Glomerular endothelial cell (primary cell): ENCODE results near the gene BRCC3. TPM values are rescaled to one million over a fixed set of nuclear protein-coding genes. Genes with fewer than 3 reads are reported as not detected.
"Not testable (repeated sequence)": the region's sequence is repeated elsewhere in the genome, so short reads cannot be mapped to it uniquely, and the experiment has no call there.

Experiments used
- DNase-seq: peaks from one replicate; pipeline ENCODE4 v3.0.0-alpha.2; 2011; ENCODE audit warnings: low read depth, low spot score; ENCODE audit errors: extremely low read depth
- total RNA-seq: library from RNA; depleted of rRNA; stranded (reverse); fragments of >200 nt; gene quantifications from 2 replicates; pipeline ENCODE4 v1.2.3, GENCODE V29; 2015

The BRCC3 gene
- total RNA-seq, 1 donor from 2014 or later: 15.8 TPM

DNA sequence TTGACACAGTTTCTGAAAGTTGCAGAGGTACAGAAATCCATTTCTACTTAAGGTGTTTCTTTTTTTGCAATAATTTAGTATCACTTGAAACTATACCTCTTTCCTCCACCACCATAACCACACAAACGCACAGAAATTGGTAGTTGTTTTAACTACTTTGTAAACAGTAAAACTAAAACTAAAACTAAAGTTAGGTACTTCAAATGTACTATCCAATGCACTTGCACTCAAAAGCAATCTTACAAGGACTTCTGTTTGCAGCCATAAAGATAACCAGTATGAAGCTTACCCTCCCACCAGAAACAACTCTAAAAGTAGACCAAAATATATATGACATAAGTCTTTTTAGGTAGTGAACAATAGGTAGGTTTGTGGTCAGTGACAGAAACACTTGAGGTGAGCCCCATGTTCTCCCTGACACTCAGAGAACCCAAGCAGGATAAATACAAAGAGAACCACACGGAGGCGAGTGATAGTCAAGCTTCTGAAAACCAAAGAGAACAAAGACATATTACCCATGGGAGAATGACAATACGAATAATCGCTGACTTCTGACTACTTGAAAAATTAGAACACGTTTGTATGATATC, 72.7 kb downstream of the BRCC3 start:
- DNase-seq: no peak

DNA sequence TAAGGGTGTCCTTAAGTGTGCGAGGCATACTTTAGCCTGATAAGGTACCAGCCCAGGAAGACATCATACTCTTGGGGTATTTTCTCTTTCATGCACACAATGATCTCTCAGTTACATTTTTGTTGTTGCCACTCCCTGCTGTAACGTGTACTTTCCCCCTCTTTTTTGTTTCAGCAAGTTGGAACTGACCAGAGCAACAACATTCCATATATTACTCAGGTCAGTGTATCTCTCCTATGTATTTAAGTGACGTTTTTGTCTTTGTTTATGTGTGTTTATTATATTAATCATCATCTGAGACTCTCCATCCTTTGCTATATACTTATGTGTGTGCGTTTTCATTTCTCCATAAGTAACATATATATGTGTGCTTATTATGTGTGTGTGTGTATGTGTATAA, 73.6 kb downstream of the BRCC3 start:
- no peak for DNase-seq

DNA sequence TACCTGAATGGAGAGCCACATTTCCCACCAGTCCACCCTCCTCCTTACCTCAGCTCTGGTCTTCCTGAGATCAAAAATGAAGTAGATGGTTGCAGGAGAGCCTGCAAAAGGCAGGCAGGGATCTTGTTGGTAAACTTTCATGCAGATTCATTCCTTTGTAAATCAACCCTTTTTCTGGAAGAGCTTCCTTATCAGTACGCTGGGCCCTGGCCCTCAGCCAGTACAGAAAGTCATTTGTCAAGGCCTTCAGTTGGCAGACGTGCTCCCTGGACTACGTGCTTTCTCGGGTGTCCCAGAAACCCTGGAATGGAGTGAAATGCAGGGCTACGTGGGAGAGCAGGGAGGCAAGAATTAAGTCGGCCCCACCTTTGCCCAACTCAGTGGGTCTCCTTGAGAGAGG, 76.3 kb downstream of the BRCC3 start:
- DNase-seq: not testable (repeated sequence)

DNA sequence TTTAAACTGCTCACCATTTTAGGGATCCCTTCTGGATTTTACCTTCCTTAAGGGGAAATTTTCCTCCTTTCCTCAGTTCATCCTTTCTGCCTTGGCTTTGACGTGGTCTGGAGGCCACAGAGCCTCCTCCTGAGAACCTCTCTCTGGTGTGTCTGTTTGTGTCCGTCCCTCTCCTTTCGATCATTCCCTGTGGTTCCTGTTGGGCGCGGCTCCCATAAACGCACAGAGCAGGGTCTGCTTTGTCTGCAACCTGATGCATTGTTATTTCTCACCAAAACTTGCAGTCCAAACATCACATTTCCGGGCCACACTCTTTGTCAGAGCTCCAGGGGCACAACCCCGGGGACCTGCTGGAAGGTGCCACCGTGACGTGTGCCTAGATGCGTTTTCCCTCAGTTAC, 76.9 kb downstream of the BRCC3 start:
- not testable (repeated sequence) for DNase-seq

DNA sequence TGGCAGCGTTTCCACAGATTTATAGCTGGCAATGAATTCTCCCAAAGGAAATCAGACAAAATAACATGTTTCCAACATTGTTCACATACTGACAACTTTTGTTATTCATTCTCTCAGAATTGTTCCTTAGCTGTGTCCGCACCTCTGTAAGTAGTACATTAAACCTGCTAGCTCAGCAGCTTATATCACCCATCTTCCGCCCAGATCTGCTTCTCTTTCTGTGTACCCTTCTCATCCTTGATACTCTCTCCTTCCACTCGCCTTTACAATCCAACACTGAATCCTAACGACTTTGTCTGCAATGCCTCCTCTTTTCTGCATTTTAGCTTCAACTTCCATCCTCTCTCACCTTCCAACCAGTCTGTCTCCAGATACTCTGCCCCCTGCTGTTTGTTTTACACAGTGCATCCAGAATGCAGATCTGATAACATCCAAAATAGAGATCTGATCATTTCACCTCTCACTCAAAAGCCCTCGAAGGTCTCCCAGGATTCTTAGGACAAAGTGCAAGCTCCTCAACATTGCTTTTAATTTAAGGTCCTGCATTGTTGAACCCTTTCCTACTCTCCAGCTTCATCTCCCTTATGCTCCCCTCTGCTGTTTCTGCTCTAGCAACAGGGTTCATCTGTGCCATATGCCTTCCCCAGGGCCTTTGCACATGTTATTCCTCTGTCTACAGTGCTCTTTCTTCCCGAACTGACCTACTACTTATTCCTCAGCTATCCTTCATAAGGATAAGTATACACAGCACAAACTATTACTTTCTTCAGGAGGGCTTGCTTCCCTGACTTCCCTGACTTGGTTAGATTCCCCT, 77.6 kb downstream of the BRCC3 start:
- DNase-seq: peak; percentile 1

DNA sequence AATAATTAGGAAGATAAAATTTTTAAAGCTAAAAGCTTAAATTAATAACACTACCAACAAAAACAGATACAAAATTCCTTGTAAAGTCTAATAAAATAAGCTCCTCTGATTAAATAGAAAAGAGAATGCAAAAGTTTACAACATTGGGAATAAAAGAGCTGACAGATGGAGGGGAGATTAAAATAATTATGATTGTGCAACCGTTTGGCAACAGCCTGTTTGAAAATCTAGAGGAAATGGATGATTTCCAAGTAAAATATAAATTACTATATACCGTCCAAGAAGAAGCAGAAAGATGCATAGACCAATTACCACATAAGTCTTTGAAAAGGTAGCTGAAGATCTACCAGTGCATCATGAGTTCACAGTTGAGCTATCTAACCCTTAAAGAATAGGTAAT, 98.6 kb downstream of the BRCC3 start:
- no peak for DNase-seq

Other genes with a start within 250 kb of the BRCC3 start
- not detected in 2 replicates for gene SMIM9, start 236.8 kb upstream of the BRCC3 start, total RNA-seq
- gene F8A1, start 185.2 kb upstream of the BRCC3 start, total RNA-seq: 8.8 and 21.4 TPM in 2 replicates
- 1.5 and 1.8 TPM in 2 replicates for gene F8, start 48.8 kb upstream of the BRCC3 start, total RNA-seq
- gene FUNDC2, start 44.7 kb upstream of the BRCC3 start, total RNA-seq: 22.5 and 32.2 TPM in 2 replicates
- gene CMC4, start 372 bp upstream of the BRCC3 start, total RNA-seq: 10.6 and 10.9 TPM in 2 replicates
- 0.92 and 6.6 TPM in 2 replicates for gene MTCP1, start 372 bp upstream of the BRCC3 start, total RNA-seq
- gene VBP1, start 145.0 kb downstream of the BRCC3 start, total RNA-seq: 36.1 and 42.6 TPM in 2 replicates
- 0.05 TPM in 1 of 2 replicates, not detected in the other for gene RAB39B, start 193.0 kb downstream of the BRCC3 start, total RNA-seq